Urinary bladder (tissue), 4 donors: Measurements from ENCODE around the gene VILL. TPM values are rescaled to one million over a fixed set of nuclear protein-coding genes. Genes with fewer than 3 reads are reported as not detected.

ENCODE experiments used
- DNase-seq: peaks from one replicate; pipeline ENCODE4 v3.0.0-alpha.2; 2015; ENCODE audit errors: extremely low spot score
- H3K27ac ChIP-seq: one replicate; pipeline ENCODE4 v1.5.1; 2013; ENCODE audit warnings: low read depth, mild to moderate bottlenecking, moderate library complexity
- H3K36me3 ChIP-seq: one replicate; pipeline ENCODE4 v1.6.1; 2013; ENCODE audit warnings: mild to moderate bottlenecking, moderate library complexity; ENCODE audit not compliant: insufficient read depth
- H3K4me1 ChIP-seq: one replicate; pipeline ENCODE4 v1.6.1; 2013; ENCODE audit warnings: mild to moderate bottlenecking, moderate library complexity; ENCODE audit not compliant: insufficient read depth
- H3K4me3 ChIP-seq: one replicate; pipeline ENCODE4 v1.5.1; 2013; ENCODE audit warnings: low read depth, low read length
- WGBS: extraction: QIAGEN DNeasy Blood & Tissue Kit; methylation state at CpG from one replicate; pipeline ENCODE4 v1.1.7; 2013; 5-methylcytosine and 5-hydroxymethylcytosine counted together
- polyA plus RNA-seq: library from polyadenylated mRNA; stranded (reverse); fragments of 200-250 nt; gene quantifications from one replicate; pipeline ENCODE4 v1.2.3, GENCODE V29; 2013
- total RNA-seq: library from RNA; depleted of rRNA; stranded (reverse); fragments of >200 nt; gene quantifications from one replicate; pipeline ENCODE4 v1.2.3, GENCODE V29; 2014
- donor health status: healthy with polysubstance abuse.
- donor health status: healthy.

The VILL gene
- total and polyA plus RNA-seq, 2 donors: 16.0 to 17.5 TPM

- Histone ChIP-seq H3K4me1 (no peaks in the 10 kb centered on the region), H3K4me3 (no peak overlapping the region), H3K36me3 (peaks cover 6% of the 10 kb centered on the region), H3K27ac (no peak overlapping the region)
- no peak for DNase-seq
- 60% methylated on average over 7 of the region's 7 CpGs for WGBS
Observed at GRCh38 chr3:38003371-38003816, 12.8 kb downstream of the VILL start.

DNA sequence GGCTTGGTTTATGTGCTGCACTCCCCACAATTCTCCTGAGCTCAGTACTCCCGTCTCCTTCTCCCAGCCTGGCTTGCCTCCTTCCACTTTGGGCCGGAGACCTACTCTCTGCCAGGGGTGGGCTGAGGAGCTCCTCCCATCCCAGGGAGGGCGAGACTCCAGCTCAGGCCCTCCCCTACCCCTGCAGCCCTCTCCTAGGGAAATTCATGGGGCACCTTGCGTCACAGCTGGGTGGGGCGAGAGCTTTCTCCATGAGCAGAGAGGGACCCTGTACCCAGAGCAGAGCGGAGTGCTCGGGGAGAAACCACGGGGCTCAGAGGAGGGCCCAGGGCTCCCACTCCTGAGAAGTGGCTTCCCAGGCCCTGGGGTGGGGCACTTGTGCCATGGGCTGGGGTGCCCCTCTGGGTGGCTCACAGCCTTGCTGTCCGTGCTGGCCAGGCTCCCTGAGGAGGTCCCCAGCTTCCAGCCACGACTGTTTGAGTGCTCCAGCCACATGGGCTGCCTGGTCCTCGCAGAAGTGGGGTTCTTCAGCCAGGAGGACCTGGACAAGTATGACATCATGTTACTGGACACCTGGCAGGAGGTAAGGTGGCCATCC lies 13.3 kb downstream of the VILL start:
- WGBS: 74% methylated on average over 11 of the region's 11 CpGs
- H3K27ac ChIP-seq: peak overlapping the region; percentile 38
- H3K4me3 ChIP-seq: no peak overlapping the region
- peaks cover 6% of the 10 kb centered on the region for H3K36me3 ChIP-seq
- no peaks in the 10 kb centered on the region for H3K4me1 ChIP-seq
- DNase-seq: no peak

DNA sequence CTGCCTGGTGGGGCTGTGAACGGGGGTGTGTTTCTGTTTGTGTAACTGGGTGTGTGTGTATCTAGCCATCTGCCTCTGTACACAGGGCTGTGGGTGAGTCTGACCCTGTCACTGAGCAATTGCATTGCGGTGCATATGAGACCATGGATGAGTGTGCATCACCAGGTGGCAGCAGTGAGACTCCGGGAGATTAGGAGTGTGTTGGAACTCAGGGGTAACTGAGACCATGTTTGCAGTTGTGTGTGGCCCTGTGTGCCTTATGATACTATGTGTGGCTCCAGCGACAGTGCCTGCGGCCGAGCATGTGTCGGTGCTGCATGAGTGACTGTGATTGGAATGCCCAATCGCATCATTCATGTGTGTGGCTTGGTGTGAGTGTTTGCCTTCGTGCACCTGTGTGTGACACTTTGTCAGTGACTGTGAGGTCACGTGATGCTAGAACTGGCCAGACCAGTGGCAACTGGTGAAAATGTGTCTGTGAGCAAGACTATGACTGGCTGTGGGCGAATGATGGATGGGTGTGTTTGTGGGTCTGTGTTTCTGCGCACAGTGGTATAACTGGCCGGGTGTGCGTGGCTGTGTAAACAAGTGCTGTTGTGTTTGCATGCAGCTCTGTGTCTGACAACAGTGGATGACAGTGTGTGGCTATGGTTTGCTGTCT lies 14.0 kb downstream of the VILL start:
- WGBS: 69% methylated on average over 14 of the region's 14 CpGs
- Histone ChIP-seq H3K36me3 (peaks cover 6% of the 10 kb centered on the region), H3K4me3 (no peak overlapping the region), H3K27ac (no peak overlapping the region), H3K4me1 (no peaks in the 10 kb centered on the region)
- DNase-seq: no peak

DNA sequence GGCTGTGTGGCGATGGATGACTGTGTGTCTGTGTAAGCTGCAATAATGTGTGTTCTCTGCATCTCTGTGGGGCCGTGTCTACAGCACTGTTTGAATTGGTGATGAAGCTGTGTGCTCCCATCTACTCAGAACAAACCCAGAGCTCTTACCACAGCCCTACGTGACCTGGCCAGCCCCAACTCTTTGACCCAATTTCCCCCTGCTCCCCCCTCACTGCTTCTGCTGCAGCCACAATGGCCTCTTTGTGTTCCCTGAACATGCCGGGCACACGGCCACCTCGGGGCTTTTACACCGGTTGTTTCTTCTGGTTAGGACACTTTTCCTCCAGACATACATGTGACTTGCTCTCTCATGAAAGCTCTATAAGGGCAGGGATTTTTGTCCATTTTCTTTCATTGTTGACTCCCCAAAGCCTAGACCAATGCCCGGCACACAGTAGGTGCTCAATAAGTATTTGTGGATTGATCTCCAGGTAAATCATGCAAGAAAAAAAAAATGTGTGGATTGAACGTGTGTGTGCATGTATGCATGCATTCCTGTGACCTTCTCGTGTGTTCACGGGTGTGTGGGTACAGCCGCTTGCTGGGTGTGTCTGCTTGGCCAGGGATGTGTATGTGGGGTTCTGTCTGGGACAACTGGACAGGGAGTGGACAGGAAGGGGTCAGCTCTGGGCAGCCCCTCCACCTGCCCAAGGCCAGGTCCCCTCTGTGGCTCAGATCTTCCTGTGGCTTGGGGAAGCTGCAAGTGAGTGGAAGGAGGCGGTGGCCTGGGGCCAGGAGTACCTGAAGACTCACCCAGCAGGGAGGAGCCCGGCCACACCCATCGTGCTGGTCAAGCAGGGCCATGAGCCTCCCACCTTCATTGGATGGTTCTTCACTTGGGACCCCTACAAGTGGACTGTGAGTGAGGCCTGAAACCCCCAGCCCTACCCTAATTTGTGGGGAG lies 14.8 kb downstream of the VILL start:
- WGBS: 78% methylated on average over 15 of the region's 15 CpGs
- Histone ChIP-seq H3K27ac (no peak overlapping the region), H3K4me1 (no peaks in the 10 kb centered on the region), H3K36me3 (peaks cover 6% of the 10 kb centered on the region), H3K4me3 (no peak overlapping the region)
- no peak for DNase-seq

DNA sequence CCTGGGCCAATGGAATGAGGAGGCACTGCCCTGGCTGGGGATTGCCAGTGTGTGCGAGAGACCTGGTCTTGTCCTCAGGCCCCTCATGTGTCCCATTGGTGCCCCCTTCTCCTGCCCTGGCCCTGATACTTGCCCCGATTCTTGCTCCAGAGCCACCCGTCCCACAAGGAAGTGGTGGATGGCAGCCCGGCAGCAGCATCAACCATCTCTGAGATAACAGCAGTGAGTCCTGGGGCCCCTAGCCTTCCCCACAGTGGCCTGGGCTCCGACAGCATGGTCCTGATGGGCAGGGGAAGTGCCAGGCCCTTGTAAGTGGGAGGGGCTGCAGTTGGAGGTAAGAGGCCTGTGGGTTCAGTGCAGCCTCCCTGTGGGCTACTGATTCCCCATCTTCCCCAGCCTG lies 15.4 kb downstream of the VILL start:
- peaks cover 6% of the 10 kb centered on the region for H3K36me3 ChIP-seq
- no peaks in the 10 kb centered on the region for H3K4me1 ChIP-seq
- no peak for DNase-seq
- no peak overlapping the region for H3K4me3 ChIP-seq
- 91% methylated on average over 5 of the region's 5 CpGs for WGBS
- H3K27ac ChIP-seq: no peak overlapping the region

DNA sequence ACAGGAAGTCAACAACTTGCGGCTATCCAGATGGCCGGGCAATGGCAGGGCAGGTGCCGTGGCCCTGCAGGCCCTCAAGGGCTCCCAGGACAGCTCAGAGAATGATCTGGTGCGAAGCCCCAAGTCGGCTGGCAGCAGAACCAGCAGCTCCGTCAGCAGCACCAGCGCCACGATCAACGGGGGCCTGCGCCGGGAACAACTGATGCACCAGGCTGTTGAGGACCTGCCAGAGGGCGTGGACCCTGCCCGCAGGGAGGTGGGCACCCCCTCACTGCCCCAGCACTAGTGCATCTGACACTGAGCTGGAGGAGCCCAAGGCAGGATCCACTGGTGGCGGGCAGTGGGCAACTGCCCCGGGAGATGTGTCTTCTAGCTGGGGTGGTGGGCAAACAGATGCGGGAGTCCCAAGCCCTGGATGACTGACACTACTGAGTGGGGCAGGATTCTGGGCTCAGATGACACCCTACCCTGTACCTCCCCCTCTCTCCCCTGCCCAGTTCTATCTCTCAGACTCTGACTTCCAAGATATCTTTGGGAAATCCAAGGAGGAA lies 15.9 kb downstream of the VILL start:
- no peak overlapping the region for H3K4me3 ChIP-seq
- DNase-seq: no peak
- 94% methylated on average over 16 of the region's 16 CpGs for WGBS
- peaks cover 5% of the 10 kb centered on the region for H3K36me3 ChIP-seq
- H3K4me1 ChIP-seq: no peaks in the 10 kb centered on the region
- no peak overlapping the region for H3K27ac ChIP-seq

DNA sequence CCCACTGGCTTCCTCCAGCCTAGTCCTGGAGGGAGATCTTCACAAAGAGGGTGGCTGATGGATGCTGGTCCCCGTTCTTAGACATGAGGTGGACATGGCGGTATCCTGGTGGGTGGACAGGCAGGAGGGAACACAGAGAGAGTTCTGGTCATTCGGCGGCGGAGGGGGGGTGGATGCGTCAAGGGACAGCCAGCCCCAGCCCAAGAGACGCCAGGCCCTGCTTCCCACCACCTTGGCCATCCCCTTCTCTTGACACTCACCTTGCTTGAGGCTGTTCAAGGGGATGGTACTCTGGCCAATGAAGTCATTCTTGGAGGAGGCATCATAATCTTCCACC lies 17.1 kb downstream of the VILL start:
- Histone ChIP-seq H3K4me3 (no peak overlapping the region), H3K4me1 (no peaks in the 10 kb centered on the region), H3K36me3 (peaks cover 2% of the 10 kb centered on the region), H3K27ac (no peak overlapping the region)
- WGBS: 93% methylated on average over 7 of the region's 7 CpGs
- DNase-seq: no peak

GRCh38 chr3:38008191-38008701 lies 17.7 kb downstream of the VILL start:
- H3K4me1 ChIP-seq: no peaks in the 10 kb centered on the region
- H3K36me3 ChIP-seq: peaks cover 2% of the 10 kb centered on the region
- no peak overlapping the region for H3K27ac ChIP-seq
- WGBS: 90% methylated on average over 19 of the region's 19 CpGs
- DNase-seq: no peak
- H3K4me3 ChIP-seq: no peak overlapping the region

DNA sequence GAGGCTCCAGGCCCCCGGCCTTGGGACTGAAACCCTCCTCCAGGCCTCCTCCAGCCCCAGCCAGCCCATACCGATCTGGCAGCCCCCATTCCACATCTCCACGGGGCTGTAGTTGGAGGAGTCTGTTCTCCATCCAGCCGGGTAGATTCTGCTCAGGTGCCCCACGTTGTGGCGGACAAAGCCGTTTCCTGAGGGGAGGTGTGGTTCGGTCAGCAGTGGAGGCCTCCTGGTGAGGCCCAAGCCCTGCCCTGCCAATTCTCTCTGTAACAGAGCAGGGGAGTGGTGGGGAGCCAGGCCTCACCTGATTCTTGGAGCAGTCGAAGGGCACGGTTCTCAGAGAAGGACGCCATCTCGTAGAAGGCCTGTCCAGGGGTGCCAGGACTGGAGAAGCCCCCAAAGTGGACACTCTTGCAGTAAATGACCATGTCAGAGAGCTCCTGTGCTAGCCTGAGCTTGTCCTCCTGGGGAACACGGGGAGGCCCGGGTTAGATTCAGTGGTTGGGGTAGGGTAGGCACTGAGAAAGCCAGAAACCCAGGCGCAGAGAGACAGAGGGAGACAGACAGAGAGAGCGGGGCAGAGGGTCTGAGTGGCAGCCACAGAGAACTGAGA lies 18.5 kb downstream of the VILL start:
- no peak overlapping the region for H3K27ac ChIP-seq
- no peak overlapping the region for H3K4me3 ChIP-seq
- H3K36me3 ChIP-seq: peaks cover 2% of the 10 kb centered on the region
- 88% methylated on average over 16 of the region's 16 CpGs for WGBS
- DNase-seq: no peak
- no peaks in the 10 kb centered on the region for H3K4me1 ChIP-seq

DNA sequence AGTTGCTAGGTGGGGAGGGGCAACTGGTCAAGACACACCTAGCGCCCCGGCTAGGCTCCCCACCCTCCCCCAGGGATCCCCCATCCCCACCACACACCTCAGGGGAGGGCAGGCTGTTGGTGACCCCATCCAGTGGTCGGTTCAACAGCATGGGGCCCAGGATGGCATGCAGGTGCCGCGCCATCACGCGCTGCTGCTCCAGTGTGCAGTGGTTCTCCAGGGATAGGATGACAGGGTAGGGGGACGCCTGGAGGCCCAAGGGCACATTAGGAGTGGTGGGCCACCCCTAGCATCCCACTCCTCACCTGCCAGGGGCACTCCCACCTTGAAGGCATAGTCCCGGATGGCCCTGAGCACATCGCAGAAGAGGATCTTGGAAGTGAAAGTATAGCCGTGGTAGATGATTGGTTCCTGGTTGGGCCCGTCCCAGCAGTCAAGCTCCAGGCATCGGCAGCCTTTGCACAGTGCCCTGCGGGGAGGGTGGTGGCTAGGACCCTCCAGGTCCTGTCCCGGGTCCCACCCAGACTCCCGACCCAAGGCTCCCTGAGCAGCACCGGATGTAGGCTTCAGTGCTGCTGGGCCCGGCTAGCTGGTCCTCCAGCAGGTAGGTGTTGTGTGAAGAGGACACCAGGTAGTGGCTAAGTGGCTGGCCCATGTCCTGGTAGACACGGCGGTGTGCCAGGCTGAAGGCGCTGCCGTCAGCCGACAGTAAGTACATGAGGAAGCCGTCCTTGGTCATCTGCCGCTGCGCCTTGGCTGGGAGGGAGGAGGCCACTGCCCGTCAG lies 19.4 kb downstream of the VILL start:
- no peak for DNase-seq
- WGBS: 92% methylated on average over 27 of the region's 27 CpGs
- Histone ChIP-seq H3K4me1 (no peaks in the 10 kb centered on the region), H3K27ac (no peak overlapping the region), H3K4me3 (no peak overlapping the region), H3K36me3 (peaks cover 2% of the 10 kb centered on the region)

DNA sequence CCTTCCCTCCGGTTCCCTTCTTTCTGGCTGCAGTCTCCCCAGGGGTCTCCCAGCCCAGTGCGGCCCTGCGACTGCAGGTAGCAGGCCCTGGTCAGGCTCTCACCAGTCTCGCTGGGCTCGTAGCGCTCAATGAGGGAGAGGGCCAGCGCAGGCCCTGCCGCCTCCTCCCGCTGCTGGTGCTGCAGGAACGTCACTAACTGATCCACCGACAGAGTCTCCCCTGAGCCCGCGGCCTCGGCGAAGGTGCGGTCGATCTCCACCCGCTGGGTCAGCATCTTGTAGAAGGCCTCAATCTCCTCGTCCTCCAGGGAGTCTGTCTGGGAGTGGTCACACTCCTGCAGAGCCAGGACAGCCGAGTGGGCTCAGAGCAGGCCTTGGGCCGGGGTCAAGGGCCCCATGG lies 20.5 kb downstream of the VILL start:
- Histone ChIP-seq H3K27ac (no peak overlapping the region), H3K4me1 (no peaks in the 10 kb centered on the region), H3K36me3 (peaks cover 5% of the 10 kb centered on the region), H3K4me3 (no peak overlapping the region)
- DNase-seq: no peak
- WGBS: 92% methylated on average over 21 of the region's 21 CpGs

GRCh38 chr3:38015485-38015884 lies 24.9 kb downstream of the VILL start:
- Histone ChIP-seq H3K36me3 (peaks cover 8% of the 10 kb centered on the region), H3K27ac (no peak overlapping the region), H3K4me1 (no peaks in the 10 kb centered on the region), H3K4me3 (no peak overlapping the region)
- no peak for DNase-seq
- WGBS: 79% methylated on average over 3 of the region's 3 CpGs

DNA sequence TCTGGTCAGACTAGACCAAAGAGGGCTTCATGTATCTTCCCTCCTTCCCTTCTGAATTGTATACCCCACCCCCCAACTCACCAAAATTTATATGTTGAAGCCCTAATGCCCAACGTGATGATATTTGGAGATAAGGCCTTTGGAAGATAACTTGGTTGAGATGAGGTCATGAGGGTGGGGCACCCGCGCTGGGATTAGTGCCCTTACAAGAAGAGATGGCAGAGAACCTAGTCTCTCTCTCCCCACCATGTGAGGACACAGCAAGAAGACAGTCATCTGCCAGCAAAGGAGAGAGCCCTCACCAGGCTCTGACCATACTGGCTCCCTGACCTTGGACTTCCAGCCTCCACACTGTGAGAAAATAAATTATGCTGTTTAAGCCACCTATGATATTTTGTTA lies 25.4 kb downstream of the VILL start:
- no peaks in the 10 kb centered on the region for H3K4me1 ChIP-seq
- peaks cover 8% of the 10 kb centered on the region for H3K36me3 ChIP-seq
- no peak overlapping the region for H3K4me3 ChIP-seq
- no peak overlapping the region for H3K27ac ChIP-seq
- no peak for DNase-seq
- WGBS: 87% methylated on average over 3 of the region's 3 CpGs
